GM10266 (cell line): ENCODE measurements around the gene SGSM1.

Experiments
- DNase-seq: peaks from one replicate; pipeline ENCODE4 v3.0.0; 2012; ENCODE audit errors: extremely low spot score
- CTCF ChIP-seq: IDR thresholded peaks from 2 replicates; pipeline ENCODE4 v1.5.1; 2012; ENCODE audit warnings: mild to moderate bottlenecking, low read depth; ENCODE audit not compliant: control insufficient read depth, insufficient read depth; ENCODE audit errors: missing control alignments

SGSM1 gene

DNA sequence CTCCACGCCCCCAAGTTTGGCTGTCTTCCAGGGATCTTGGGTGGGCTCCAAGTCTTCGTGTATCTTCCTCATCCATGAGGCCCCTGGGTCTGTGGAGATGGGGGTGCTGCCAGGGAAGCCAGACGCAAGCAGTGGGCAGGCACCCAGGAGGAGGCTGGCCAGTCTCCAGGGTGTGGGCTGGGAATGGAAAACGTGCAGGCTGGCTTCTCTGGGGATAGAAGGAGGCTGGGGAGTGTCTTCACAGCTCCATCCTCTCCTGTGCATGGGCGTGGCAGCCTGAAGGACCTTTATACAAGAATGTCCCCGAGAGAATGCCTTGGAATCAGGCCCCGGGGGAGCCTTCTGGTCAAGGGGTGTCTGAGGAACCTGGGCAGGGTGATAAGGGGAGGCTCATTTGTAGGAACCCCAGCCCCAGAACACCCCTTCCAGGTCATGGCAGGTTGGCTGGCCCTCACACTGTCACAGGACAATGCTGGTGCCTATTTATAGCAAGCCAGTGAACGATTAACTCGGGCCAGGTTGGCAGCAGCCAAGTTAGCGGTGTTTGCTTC lies 14.0 kb downstream of the SGSM1 start:
- TF ChIP-seq CTCF: no peak
- DNase-seq: no peak

GRCh38 chr22:24822471-24822870 lies 16.5 kb downstream of the SGSM1 start:
- no peak for TF ChIP-seq CTCF
- DNase-seq: no peak

GRCh38 chr22:24823787-24824186 lies 17.8 kb downstream of the SGSM1 start:
- no peak for DNase-seq
- no peak for TF ChIP-seq CTCF

GRCh38 chr22:24824250-24824649 lies 18.2 kb downstream of the SGSM1 start:
- DNase-seq: no peak
- no peak for TF ChIP-seq CTCF

DNA sequence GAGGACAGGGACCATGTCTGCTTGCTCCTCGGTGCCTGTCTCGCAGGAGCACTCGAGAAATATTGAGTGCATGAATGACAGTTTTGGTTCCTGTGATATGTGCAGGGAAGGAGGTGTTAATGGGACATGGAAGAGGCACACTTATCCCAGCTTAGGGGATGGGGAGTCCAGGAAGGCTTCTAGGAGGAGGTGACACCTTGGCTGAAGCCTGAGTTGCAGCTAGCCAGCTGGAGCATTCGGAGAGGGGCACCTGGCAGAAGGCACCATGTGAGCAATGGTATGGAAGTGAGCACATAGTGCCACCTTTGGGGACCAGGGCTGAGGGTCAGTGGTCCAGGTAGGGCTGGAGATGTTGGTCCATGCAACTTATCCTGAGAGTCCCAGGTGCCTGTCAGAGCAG lies 18.9 kb downstream of the SGSM1 start:
- DNase-seq: no peak
- no peak for TF ChIP-seq CTCF

DNA sequence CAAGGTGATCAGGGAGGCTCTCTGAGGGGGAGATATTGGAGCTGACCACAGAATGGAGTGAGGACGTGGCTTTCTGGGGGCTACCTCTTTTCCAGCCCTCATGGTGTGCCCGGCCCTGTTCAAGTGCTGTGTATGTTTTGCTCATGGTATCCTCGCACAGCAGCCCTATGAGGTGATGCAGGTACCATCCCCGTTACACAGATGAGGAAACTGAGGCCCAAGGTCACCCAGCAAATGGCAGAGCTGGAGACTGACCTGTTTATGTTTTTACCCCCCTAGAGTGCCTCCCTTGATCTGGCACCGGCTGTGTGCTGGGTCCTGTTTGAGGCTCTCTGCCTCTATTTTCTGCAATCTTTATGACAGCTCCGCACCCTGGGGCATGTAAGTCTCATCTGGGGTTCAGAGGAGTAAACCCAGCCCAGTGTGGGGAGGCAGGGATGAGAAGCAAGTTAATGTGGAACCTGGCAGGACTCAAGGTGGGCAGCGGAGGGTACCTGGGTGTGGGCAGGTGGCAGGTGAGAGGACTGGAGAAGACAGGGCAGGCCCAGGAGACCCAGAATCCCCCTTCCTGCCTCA lies 20.8 kb downstream of the SGSM1 start:
- no peak for TF ChIP-seq CTCF
- no peak for DNase-seq

- no peak for TF ChIP-seq CTCF
- DNase-seq: no peak
Measured at GRCh38 chr22:24827296-24827695, 21.3 kb downstream of the SGSM1 start.
